ENCODE results near the gene MYH8.

MYH8 gene

GRCh38 chr17:10380631-10381408, 40.9 kb downstream of the MYH8 start:
- DNase-seq (ENCODE audit: low read depth), result no peak

DNA sequence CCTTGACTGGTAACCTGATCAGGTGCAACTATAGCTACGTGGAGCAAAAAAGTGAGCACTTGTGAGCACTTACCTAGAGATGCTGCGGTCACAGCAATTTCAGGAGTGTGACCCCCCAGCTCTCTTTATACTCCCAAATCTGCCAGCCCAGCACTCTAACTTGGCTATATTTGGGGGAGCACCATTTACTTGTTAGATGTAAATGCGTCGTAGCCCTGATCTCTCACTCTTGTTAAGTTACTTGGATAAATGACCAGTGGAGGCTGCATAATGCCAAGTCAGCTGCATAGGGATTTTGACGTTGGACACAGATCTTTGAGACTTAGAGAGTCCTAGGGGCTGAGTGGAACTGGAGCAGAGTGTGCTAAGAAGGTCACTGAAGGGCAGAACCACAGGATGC, 48.8 kb downstream of the MYH8 start, which contains the start of gene MYH13:
TSS of gene MYH13 (minus strand) at position 101 of the 400 bp plus-strand sequence. CDS start 8,476 bp downstream, outside the sequence.
- no peak for DNase-seq (ENCODE audit: low read depth)

DNA sequence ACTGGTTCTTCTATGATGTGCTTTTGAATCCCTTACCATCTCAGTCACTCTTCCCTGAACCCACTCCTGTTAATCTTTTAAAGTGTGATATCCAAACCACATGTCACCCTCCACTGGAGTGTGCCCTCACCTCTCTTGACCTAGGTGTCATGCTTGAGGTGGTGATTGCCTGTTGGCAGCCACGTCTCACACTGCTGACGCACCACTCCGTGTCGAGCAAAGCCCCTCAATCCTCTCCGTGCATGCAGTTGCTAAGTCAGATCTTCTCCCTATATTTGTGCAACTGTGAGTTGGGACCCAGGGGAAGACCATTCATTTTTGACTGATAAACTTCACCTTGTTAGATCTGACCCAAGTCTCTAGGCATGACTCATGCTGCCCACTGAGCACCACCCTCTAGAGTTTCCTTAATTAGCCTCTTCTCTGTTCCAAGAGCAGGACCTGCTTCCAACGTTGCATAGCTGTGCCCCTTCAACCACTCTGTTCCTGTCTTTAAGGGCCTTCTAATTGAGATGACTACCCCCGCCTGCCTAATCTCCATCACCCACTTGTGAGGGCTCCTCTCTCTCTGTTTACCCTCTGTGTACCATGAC, 51.6 kb downstream of the MYH8 start:
- no peak for DNase-seq (ENCODE audit: low read depth)

DNA sequence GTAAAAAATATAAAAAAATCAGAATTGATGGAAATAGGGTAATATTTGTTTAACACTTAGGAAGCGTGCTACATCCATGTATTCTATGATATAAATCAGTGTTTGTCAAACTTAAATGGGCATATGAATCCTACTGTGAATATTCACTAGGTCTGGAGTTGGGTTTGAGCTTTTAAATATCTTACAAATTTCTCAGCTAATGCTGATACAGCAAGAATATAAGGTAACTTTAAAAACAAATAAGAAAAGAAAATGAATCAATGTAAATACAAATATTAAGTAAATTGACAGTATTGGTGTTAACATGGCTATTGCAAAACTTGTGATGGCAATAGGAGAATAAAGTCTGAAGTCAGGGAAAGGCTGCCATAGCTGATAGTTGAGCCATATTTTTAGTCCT, 52.5 kb downstream of the MYH8 start:
- DNase-seq (ENCODE audit: low read depth), result no peak

DNA sequence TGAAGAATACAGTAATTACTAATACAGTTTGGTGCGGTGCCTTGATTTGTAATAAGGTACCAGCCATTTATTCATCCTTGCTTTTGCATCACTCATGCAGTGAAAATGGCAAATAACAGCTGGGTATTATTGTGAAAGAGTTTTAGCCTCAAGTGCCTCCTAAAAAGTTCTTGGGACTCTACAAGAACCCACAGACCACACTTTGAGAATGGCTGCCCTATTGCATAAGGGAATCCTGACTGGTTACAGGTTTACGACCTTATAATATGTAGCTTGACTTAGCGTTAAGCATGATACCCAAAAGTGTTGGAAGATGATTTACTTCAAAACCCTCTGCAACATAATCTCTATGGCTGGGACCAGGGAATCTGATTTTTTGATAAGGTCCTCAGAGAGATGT, 53.2 kb downstream of the MYH8 start:
- no peak for DNase-seq (ENCODE audit: low read depth)

- DNase-seq (ENCODE audit: low read depth), result no peak
These were observed 61.2 kb downstream of the MYH8 start for GRCh38 chr17:10360578-10360977.

- DNase-seq (ENCODE audit: low read depth), result peak; percentile 4
These were observed 64.0 kb downstream of the MYH8 start for GRCh38 chr17:10357768-10358167.

- DNase-seq (ENCODE audit: low read depth), result no peak
These were observed 67.1 kb downstream of the MYH8 start for GRCh38 chr17:10354651-10355050.

GRCh38 chr17:10352893-10353292, 68.9 kb downstream of the MYH8 start:
- no peak for DNase-seq (ENCODE audit: low read depth)

- DNase-seq (ENCODE audit: low read depth), result no peak
These were observed 72.3 kb downstream of the MYH8 start for GRCh38 chr17:10349403-10349802.

GRCh38 chr17:10344816-10345215, 76.9 kb downstream of the MYH8 start:
- DNase-seq (ENCODE audit: low read depth), result no peak
